HCT116 (cell line): ENCODE data around the gene TRHDE. TPM values are rescaled to one million over a fixed set of nuclear protein-coding genes. Genes with fewer than 3 reads are reported as not detected.

Experiments
- ATAC-seq: fragments of 200-7000 bp; cut with Tn5 transposase; 2 replicates; pipeline ENCODE4 v1.9.1; 2020; ENCODE audit warnings: mild to moderate bottlenecking, moderate library complexity
- BruUV-seq: library from RNA; stranded (reverse); fragments of 400-500 nt; replicated peaks from 2 replicates; lab custom pipeline; 2021; lab: Mats Ljungman, UMichigan
- CTCF ChIA-PET: fragments of 300-600 bp; sonication (Branson Sonifier 250); formaldehyde crosslinking; loops from one replicate; lab custom pipeline; 2021; ENCODE audit warnings: antibody characterized with exemption; lab: Charles Lee
- POLR2A ChIA-PET: fragments of 300-600, 350-600 bp; sonication (Branson Sonifier 250); formaldehyde crosslinking; loops from one replicate; lab custom pipeline; 2021; ENCODE audit warnings: antibody characterized with exemption; lab: Charles Lee
- RAD21 ChIA-PET, 2 experiments: fragments of 300-600 bp; sonication (Branson Sonifier 250); formaldehyde crosslinking; loops; one replicate each; lab custom pipeline; 2023; ENCODE audit warnings: low total read pairs in 2 of 2; ENCODE audit not compliant: uncharacterized antibody in 2 of 2, unreplicated experiment in 2 of 2, low non-redundant PET in 1 of 2; lab: Charles Lee
- DNase-seq: peaks from one replicate; pipeline ENCODE4 v3.0.0-alpha.2; 2010; ENCODE audit warnings: low read depth, low spot score
- H2AFZ ChIP-seq: fragments of 200-600 bp; shearing (Covaris generic), sonication (generic); 2 replicates; pipeline ENCODE4 v1.6.1; 2017; ENCODE audit warnings: low read depth, mixed run types, mixed read lengths, antibody characterized with exemption, low read length; ENCODE audit not compliant: poor library complexity, severe bottlenecking
- H3K27ac ChIP-seq: 2 replicates; pipeline ENCODE4 v1.5.1; 2012; ENCODE audit warnings: low read depth, low read length
- H3K27me3 ChIP-seq: fragments of 200-600 bp; sonication (generic); 2 replicates; pipeline ENCODE4 v1.6.1; 2016; ENCODE audit warnings: mixed run types, low read length, mixed read lengths; ENCODE audit not compliant: insufficient read depth
- H3K36me3 ChIP-seq, 2 experiments: fragments of 200-500 bp in 1 of 2; fragments of 200-600 bp in 1 of 2; sonication (Bioruptor generic) in 1 of 2; sonication (generic) in 1 of 2; 2 replicates each; pipeline versions ENCODE4 v1.5.1 to v1.6.1; 2014 to 2016; ENCODE audit warnings: low read length in 2 of 2, inconsistent platforms in 1 of 2, mixed read lengths in 1 of 2, mixed run types in 1 of 2; ENCODE audit not compliant: insufficient read depth in 2 of 2, control insufficient read depth in 1 of 2
- H3K4me1 ChIP-seq, 2 experiments: fragments of 200-600 bp in 1 of 2; sonication (generic) in 1 of 2; 2 replicates each; pipeline versions ENCODE4 v1.5.1 to v1.6.1; 2012 to 2017; ENCODE audit warnings: low read length in 2 of 2, inconsistent platforms in 1 of 2, mild to moderate bottlenecking in 1 of 2, mixed read lengths in 1 of 2, mixed run types in 1 of 2, moderate library complexity in 1 of 2; ENCODE audit not compliant: insufficient read depth in 2 of 2, control insufficient read depth in 1 of 2
- H3K4me2 ChIP-seq: fragments of 200-600 bp; sonication (generic); 2 replicates; pipeline ENCODE4 v1.6.1; 2017; ENCODE audit warnings: mixed run types, low read length, mixed read lengths
- H3K4me3 ChIP-seq, 2 experiments: fragments of 200-600 bp in 1 of 2; sonication (generic) in 1 of 2; replicated peaks in 1 of 2; 2 replicates each; pipeline ENCODE4 v1.5.1; 2011 to 2016; ENCODE audit warnings: low read length in 2 of 2, control low read depth in 1 of 2, low read depth in 1 of 2, mild to moderate bottlenecking in 1 of 2, mixed read lengths in 1 of 2, mixed run types in 1 of 2
- H3K79me2 ChIP-seq: fragments of 200-600 bp; sonication (generic); 2 replicates; pipeline ENCODE4 v1.6.1; 2017; ENCODE audit warnings: mild to moderate bottlenecking, mixed run types, low read length, moderate library complexity, mixed read lengths; ENCODE audit not compliant: insufficient read depth
- H3K9ac ChIP-seq: fragments of 200-600 bp; sonication (generic); 2 replicates; pipeline ENCODE4 v1.6.1; 2016; ENCODE audit warnings: low read length, mixed read lengths
- H3K9me2 ChIP-seq: fragments of 200-600 bp; sonication (generic), shearing (Covaris generic); 2 replicates; pipeline ENCODE4 v1.6.1; 2017; ENCODE audit warnings: mixed run types, mild to moderate bottlenecking, moderate library complexity; ENCODE audit not compliant: insufficient read depth
- H3K9me3 ChIP-seq, 2 experiments: fragments of 200-500 bp in 1 of 2; fragments of 200-600 bp in 1 of 2; sonication (Bioruptor generic) in 1 of 2; sonication (generic) in 1 of 2; 2 replicates each; pipeline ENCODE4 v1.6.1; 2014 to 2017; ENCODE audit warnings: low read length in 2 of 2, mixed read lengths in 2 of 2, inconsistent platforms in 1 of 2, low read depth in 1 of 2, mild to moderate bottlenecking in 1 of 2, mixed run types in 1 of 2, moderate library complexity in 1 of 2; ENCODE audit not compliant: control insufficient read depth in 1 of 2, insufficient read depth in 1 of 2
- H4K20me1 ChIP-seq: fragments of 200-600 bp; sonication (generic), shearing (Covaris generic); 2 replicates; pipeline ENCODE4 v1.6.1; 2017; ENCODE audit warnings: mixed run types, mild to moderate bottlenecking, moderate library complexity; ENCODE audit not compliant: insufficient read depth
- CBX3 ChIP-seq: IDR thresholded peaks from 2 replicates; pipeline ENCODE4 v1.6.1; 2012; ENCODE audit warnings: low read depth
- CEBPB ChIP-seq: IDR thresholded peaks from 2 replicates; pipeline ENCODE4 v1.6.1; 2012; ENCODE audit warnings: low read depth
- EGR1 ChIP-seq: IDR thresholded peaks from 2 replicates; pipeline ENCODE4 v1.6.1; 2012; ENCODE audit warnings: low read depth
- ELF1 ChIP-seq: IDR thresholded peaks from 2 replicates; pipeline ENCODE4 v1.6.1; 2012; ENCODE audit warnings: low read depth, borderline replicate concordance
- POLR2AphosphoS5 ChIP-seq: IDR thresholded peaks from 2 replicates; pipeline ENCODE4 v1.6.1; 2011; ENCODE audit warnings: mild to moderate bottlenecking, low read depth, low read length, moderate library complexity
- RAD21 ChIP-seq: IDR thresholded peaks from 2 replicates; pipeline ENCODE4 v1.6.1; 2012; ENCODE audit warnings: low read depth, mild to moderate bottlenecking
- SRF ChIP-seq: IDR thresholded peaks from 2 replicates; pipeline ENCODE4 v1.6.1; 2012; ENCODE audit warnings: low read depth
- TCF7L2 ChIP-seq: IDR thresholded peaks from 2 replicates; pipeline ENCODE4 v1.7.0; 2011; ENCODE audit warnings: borderline replicate concordance, inconsistent platforms; ENCODE audit not compliant: insufficient read depth, insufficient read length; ENCODE audit errors: extremely low read depth
- YY1 ChIP-seq: IDR thresholded peaks from 2 replicates; pipeline ENCODE4 v1.6.1; 2011; ENCODE audit warnings: low read length, low read depth, moderate library complexity, mild to moderate bottlenecking; ENCODE audit not compliant: insufficient replicate concordance; ENCODE audit errors: extremely low read depth
- intact Hi-C: fragments of 100-400 bp; cut with micrococcal nuclease; formaldehyde crosslinking; loops from 2 replicates; pipeline ENCODE4 v1.10.0; 2022
- total RNA-seq: library from RNA; stranded (reverse); gene quantifications from one replicate; pipeline ENCODE4 v1.2.1, GENCODE V29; 2021; ENCODE audit not compliant: unreplicated experiment
- TF ChIP-seq, protein P1 (sequence below): IDR thresholded peaks from 2 replicates; pipeline ENCODE4 v1.6.1; 2011; ENCODE audit warnings: mild to moderate bottlenecking, low read length, moderate library complexity; ENCODE audit not compliant: insufficient replicate concordance; ENCODE audit errors: extremely low read depth
- TF ChIP-seq, protein P2 (sequence below): IDR thresholded peaks from 2 replicates; pipeline ENCODE4 v1.6.1; 2012; ENCODE audit warnings: low read depth

TRHDE gene
- total RNA-seq, 1 experiment from 2014 or later, result 2.9 TPM

GRCh38 chr12:72510772-72511171, 238.6 kb downstream of the TRHDE start:
- Histone ChIP-seq H3K9me3 (no peaks in the 10 kb centered on the region), H3K79me2 (no peaks in the 10 kb centered on the region), H2AFZ (no peak overlapping the region), H3K4me1 (no peaks in the 10 kb centered on the region), H3K4me3 (no peak overlapping the region), H3K9ac (no peak overlapping the region), H3K27me3 (no peaks in the 10 kb centered on the region), H3K9me2 (no peaks in the 10 kb centered on the region), H4K20me1 (no peaks in the 10 kb centered on the region), H3K4me2 (no peak overlapping the region), H3K36me3 (no peaks in the 10 kb centered on the region), H3K27ac (no peak overlapping the region)
- intact Hi-C loops, result no loop called here
- no peak for DNase-seq
- ChIA-PET CTCF (no interaction called here), RAD21 (no interaction called here), POLR2A (no interaction called here)
- ATAC-seq, result no peak
- TF ChIP-seq, protein P1, sequence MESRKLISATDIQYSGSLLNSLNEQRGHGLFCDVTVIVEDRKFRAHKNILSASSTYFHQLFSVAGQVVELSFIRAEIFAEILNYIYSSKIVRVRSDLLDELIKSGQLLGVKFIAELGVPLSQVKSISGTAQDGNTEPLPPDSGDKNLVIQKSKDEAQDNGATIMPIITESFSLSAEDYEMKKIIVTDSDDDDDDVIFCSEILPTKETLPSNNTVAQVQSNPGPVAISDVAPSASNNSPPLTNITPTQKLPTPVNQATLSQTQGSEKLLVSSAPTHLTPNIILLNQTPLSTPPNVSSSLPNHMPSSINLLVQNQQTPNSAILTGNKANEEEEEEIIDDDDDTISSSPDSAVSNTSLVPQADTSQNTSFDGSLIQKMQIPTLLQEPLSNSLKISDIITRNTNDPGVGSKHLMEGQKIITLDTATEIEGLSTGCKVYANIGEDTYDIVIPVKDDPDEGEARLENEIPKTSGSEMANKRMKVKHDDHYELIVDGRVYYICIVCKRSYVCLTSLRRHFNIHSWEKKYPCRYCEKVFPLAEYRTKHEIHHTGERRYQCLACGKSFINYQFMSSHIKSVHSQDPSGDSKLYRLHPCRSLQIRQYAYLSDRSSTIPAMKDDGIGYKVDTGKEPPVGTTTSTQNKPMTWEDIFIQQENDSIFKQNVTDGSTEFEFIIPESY, result no peak
- TF ChIP-seq SRF (no peak), EGR1 (no peak), CBX3 (no peak), TCF7L2 (no peak), YY1 (no peak), CEBPB (no peak), ELF1 (no peak), RAD21 (no peak), POLR2AphosphoS5 (no peak)
- TF ChIP-seq, protein P2, sequence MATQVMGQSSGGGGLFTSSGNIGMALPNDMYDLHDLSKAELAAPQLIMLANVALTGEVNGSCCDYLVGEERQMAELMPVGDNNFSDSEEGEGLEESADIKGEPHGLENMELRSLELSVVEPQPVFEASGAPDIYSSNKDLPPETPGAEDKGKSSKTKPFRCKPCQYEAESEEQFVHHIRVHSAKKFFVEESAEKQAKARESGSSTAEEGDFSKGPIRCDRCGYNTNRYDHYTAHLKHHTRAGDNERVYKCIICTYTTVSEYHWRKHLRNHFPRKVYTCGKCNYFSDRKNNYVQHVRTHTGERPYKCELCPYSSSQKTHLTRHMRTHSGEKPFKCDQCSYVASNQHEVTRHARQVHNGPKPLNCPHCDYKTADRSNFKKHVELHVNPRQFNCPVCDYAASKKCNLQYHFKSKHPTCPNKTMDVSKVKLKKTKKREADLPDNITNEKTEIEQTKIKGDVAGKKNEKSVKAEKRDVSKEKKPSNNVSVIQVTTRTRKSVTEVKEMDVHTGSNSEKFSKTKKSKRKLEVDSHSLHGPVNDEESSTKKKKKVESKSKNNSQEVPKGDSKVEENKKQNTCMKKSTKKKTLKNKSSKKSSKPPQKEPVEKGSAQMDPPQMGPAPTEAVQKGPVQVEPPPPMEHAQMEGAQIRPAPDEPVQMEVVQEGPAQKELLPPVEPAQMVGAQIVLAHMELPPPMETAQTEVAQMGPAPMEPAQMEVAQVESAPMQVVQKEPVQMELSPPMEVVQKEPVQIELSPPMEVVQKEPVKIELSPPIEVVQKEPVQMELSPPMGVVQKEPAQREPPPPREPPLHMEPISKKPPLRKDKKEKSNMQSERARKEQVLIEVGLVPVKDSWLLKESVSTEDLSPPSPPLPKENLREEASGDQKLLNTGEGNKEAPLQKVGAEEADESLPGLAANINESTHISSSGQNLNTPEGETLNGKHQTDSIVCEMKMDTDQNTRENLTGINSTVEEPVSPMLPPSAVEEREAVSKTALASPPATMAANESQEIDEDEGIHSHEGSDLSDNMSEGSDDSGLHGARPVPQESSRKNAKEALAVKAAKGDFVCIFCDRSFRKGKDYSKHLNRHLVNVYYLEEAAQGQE, result no peak
- BruUV-seq, result no TSS peak
